GM19397 (cell line): ENCODE measurements around the gene TSACC.
A peak's percentile ranks its signal among the peaks of the same experiment; 100 is the strongest.
"Not testable (repeated sequence)": the region's sequence is repeated elsewhere in the genome, so short reads cannot be mapped to it uniquely, and the experiment has no call there.

Experiments used
- ATAC-seq: cut with Tn5 transposase; IDR thresholded peaks from one replicate; pipeline ENCODE4 v1.9.1; 2021; ENCODE audit warnings: mild to moderate bottlenecking, moderate library complexity; ENCODE audit not compliant: unreplicated experiment

TSACC gene

DNA sequence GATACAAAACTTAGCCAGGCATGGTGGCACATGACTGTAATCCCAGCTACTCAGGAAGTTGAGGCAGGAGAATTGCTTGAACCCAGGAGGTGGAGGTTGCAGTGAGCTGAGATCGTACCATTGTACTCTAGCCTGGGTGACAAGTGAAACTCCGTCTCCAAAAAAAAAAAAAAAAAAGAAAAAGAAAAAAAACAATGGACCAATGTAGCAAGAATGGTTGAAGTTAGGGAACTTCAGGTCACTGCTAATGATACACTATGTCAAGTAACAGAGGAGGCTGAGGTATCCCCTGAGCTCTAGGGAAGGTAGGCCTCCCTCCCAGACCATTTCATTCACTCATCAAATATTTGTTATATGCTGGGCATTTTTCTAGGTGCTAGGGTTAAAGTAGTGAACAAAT lies 7.7 kb downstream of the TSACC start:
- ATAC-seq: not testable (repeated sequence)

DNA sequence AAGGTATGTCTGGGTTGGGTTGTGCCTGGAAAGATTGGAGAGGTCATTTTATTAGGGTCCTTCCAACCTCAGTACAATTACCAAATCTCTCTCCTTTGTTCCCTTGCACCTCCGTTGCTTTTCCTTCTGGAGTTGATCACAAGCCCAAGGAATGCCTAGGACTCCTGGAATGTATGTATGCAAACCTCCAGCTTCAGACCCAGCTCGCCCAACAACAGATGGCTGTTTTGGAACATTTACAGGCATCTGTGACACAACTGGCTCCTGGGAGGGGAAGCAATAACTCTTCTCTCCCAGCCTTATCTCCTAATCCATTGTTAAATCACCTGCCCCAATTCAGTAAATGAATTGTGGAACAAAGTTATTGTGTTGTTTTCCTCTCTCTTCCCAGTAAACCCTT lies 8.3 kb downstream of the TSACC start:
- ATAC-seq: no peak

DNA sequence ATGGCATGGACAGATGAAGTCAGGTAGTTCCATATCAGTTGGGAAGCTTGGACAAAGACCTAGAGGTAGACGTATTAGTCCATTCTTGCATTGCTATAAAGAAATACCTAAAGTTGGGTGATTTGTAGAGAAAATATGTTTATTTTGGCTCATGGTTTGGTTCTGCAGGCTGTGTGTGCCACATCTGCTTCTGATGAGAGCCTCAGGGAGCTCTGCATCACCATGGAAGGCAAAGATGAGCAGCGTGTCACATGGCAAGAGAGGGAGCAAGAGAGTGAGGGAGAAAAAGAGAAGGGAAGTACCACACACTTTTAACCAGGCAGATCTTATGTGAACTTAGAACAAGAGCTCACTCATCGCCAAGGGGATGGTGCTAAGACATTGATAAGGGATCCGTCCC lies 9.0 kb downstream of the TSACC start:
- no peak for ATAC-seq

DNA sequence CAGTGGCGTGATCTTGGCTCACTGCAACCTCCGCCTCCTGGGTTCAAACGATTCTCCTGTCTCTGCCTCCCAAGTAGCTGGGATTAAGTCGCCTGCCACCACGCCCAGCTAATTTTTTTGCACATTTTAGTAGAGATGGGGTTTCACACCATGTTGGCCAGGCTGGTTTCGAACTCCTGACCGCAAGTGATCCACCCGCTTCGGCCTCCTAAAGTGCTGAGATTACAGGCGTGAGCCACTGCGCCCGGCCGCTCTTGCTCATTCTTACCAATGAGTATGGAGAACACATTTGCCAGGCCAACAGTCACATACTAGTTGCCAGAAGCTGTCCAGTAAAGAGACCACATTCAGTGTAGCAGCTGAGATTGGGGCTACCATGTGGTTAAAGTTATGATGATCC lies 14.2 kb downstream of the TSACC start:
- ATAC-seq: not testable (repeated sequence)

DNA sequence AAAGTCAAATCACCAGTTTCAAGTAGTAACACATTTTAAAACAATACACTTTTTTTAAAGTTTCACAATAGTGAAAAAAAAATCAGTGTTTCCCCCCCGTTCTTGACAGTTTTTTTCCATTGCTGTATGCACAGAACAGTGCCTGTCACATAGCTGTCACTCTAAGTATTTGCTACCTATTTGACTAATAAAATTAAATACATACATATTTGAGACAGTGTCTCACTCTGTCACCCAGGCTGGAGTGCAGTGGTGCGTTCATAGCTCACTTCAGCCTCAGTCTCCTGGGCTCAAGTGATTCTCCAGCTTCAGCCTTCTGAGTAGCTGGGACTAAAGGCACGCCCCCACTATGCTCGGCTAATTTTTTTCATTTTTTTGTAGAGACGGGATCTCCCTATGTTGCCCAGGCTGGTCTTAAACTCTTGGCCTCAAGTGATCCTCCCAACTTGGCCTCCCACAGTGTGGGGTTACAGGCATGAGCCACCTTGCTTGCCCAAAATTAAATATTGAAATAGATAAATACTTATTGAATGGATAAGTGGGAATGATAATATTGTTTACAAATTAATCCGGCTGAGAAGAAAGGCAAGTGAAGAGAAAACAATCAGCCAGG lies 18.0 kb downstream of the TSACC start:
- no peak for ATAC-seq

DNA sequence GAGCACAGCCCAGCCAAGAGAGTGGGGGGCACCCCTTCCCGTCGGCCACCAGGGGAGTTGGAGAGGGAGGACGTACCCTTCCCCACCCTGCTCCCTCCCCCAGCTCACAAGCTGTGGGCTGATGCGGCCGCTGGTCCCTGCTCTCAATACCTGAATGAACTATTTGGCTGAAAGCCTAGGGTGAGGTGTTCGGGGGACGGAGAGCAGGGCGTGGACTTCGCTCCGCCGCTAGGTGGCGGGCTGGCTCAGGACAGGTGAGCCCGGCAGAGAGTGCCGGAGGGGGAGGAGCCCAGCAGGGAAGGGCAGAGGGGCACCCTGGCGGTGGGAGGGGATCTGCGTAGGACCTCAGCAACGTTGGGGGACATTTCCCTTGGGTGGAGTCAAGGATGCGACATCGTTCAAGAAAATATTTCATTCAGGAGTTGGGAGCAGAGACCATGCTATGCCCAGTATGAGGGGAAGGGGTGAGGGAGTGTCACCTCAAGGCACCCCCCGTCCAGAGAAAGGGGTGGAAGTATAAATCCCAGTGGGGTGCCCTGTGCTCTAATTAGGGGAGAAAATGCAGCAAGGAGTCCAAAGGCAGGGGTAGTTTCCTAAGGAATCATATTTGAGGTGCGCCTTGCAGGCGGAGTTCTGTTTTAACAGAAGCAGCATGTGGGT lies 18.7 kb downstream of the TSACC start:
- ATAC-seq: peak; percentile 60

DNA sequence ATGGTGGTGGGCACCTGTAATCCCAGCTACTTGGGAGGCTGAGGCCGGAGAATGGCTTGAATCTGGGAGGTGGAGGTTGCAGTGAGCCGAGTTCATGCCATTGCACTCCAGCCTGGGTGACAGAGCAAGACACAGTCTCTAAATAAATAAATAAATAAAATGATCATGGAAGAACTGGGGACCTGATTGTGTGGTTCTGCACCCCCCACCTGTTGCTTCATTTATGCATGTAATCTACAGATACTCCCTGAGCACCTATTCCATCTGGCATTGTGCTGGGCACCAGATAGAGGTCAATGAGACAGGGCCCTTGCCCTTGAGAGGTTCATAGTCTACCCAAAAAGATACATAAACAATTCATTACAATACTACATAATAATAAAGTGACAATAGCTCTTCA lies 19.7 kb downstream of the TSACC start:
- no peak for ATAC-seq

DNA sequence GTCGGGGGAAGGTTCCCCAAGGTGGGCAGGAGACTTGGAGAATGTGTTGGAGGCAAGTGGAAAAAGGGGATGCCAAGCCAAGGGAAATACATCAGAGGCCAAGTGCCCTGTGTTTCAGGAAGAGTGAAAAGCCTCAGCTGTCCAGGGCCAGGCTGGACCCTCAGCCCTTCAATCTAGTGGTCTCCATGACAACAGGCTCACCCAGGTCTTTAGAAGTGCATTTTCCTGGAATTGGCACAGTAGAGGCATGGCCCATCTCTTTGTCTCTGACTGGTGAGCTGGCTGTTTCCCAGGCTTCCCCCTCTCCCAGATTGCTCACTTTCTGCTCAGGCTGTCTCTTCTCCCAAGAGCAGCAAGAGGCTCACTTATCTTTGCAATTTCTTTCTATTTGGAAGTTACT lies 20.3 kb downstream of the TSACC start:
- no peak for ATAC-seq

DNA sequence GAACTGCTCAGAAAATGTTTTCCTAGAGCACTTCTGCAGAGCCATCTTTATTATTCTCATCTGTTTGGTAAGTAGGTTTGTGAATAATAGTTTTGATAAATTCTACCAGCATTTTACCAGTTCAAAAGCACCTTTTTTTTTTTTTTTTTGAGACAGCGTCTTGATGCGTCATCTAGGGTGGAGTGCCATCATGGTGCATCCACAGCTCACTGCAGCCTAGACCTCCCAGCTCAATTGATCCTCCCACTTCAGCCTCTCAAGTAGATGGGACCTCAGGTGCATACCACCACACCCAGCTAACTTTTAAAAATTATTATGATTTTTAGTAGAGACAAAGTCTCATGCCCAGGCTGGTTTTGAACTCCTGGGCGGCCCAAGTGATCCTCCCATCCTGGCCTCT lies 20.9 kb downstream of the TSACC start:
- no peak for ATAC-seq

DNA sequence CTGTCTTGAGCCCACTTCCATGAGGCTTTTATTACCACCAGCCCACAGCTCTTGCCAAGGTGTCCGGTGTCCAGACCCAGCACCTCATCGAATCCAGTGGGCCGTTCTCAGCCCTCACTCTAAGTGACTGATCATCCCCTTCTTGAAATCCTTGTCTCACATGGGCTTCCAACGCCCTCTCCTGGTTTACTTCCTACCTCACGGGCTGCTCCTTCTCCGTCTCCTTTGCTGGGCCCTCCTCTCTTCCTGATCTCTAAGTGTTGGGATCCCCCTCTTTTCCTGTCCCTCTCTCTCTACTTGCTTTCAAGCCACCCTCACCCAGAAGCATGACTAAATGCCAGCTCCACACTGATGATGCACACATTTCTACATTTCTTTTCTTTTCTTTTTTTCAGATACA lies 21.6 kb downstream of the TSACC start:
- ATAC-seq: no peak

DNA sequence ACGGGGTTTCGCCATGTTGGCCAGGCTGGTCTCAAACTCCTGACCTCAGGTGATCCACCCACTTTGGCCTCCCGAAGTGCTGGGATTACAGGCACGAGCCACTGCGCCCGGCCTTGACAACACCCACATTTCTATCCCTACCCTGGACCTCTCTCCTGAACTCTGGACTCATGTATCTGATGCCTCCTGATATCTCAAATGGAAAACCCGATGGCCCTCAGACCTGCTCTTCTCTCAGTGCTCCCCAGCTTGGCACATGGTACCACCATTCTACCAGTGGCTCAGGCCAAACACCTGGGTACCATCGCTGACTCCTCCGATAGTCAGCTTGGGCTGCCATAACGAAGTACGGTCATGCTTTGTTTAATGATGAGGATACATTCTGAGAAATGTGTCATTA lies 22.2 kb downstream of the TSACC start:
- no peak for ATAC-seq

DNA sequence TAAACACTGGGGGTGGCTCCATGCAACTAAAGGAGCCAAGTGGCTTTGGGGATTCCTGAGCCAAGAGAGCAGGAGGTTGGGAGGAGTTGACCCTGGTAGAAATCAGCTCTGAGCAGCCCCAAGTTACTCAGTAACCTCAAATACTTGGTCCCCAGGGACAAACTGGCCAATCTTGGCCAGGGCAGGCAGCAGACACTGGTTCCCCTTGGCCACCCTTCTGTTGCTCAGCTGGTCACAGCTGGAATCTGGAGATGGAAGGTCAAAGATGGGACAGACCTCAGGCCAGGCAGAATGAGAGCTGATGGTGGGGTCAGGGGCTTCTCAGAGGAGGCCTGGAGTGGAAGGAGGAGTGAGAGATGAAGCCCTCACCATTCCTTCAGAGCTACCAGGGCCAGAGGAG lies 27.4 kb downstream of the TSACC start:
- ATAC-seq: no peak

DNA sequence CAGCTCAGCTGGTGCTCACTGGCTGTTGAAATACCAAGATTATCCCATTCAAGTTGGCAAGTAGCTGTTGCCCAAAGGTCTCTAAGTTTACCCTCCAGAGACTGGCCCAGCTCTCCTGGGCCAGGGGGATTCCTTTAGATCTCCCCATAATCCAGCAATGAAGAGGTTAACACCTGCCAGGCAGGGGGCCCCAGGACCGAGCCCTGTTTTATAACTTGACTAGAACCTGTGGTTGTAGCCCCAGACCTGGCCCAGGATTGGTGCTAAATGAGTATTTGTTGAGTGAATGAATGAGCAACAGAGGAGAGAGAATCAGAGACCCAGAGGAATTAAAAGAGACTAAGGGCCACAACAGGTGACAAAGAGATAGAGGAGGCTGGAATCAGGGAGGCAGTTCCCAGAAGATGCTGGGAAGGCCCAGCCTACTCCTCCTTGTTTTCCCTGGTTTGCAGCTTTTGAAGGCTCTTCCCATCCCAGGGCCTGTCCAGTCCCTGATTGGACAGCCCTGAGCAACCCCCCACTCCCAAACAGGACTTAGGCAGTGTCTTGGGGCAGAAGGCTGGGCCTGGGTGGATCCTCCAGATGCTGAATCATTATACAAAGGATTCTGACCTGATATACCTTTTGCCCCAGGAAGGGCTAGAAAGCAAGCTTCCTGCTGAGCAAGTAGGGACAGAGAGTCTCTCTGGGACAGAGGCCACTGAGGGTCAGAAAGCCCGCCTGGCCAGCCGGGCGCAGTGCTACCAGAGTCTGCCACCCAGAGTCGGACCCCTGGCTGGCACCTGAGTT lies 28.2 kb downstream of the TSACC start:
- no peak for ATAC-seq

DNA sequence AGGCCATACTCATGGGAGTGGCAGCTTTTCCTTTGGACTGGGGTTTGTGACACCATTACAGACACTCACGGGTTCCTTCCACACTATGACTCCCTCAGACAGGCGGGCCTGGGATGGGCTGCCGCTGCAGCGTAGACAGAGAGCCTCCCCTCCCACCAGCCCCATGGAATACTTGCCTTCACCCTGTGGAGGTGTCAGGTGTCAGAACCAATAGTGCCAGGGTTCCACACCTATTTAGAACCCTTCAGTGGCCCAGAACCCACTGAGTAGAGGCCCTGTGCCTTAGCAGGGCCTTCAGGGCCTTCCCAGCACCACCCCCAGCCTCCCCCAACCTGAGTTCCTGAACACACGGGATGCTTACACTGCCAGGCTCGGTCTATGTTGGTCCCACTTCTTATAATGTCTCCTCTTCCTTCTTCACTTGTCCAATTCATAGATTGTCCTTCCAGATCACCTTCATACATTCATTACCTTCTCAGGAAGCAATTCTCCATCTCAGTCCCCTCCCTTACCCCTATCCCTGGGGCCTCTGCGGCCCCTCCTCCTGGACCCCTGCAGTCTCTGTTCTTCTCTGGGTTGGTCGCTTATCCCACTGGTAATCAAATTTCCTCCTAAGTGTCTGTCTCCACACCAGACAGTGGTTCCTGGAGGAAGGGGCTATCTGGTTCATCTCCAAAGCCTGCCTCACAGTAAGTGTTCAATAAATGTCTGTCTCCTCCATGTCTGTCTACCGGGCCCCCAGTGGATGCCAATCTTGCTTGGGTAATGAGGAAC lies 29.2 kb downstream of the TSACC start:
- no peak for ATAC-seq

DNA sequence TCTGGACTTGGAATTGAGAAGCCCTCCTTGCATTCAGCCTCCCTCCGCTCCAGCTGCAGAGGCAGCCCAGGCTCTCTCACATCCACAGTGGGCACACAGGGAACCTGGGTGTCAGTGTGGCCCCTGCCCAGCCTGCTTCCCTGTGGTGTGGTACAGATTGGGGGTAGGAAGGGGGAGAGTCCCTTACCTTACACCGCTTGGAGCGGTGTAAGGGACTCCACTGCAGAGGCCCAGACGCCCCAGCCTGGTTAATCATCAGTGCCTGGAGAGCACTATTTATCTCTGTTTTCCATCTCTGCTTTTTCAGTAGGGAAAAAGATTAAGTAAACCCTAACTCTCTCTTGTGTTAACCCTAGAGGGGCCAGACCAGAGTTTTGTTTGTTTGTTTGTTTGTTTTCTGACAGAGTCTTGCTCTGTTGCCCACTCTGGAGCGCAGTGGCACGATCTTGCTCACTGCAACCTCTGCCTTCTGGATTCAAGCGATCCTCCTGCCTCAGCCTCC lies 29.9 kb downstream of the TSACC start:
- ATAC-seq: no peak

DNA sequence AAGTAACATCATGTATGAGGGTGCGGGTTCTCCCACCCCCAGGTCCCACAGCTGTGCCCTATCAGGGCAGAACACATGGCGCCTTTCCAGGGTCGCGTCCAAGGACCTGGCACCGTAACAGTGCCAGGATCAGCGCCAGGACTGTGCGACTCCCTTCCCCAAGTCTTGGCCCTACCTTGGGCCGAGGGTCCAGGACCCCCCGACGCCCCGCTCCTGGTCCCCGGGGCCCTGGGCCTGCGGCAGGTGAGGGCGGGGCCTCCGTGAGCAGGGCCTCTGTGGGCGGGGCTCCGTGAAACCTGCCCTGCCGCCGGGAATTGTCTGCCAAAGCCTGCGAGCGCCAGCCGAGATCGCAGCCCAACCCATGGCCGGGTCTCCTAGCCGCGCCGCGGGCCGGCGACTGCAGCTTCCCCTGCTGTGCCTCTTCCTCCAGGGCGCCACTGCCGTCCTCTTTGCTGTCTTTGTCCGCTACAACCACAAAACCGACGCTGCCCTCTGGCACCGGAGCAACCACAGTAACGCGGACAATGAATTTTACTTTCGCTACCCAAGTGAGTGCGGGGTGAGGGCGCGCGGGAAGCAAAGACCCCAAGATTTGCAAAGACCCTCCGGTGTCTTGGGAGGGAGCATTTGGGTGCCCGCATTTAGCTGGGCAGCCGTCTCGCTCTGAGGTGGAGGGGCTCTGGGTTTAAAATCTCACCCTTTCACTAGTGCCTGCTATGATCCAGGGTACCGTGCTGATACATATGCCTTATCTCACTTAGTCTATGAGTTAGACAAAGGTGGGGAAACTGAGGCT lies 30.8 kb downstream of the TSACC start, which contains the start of gene RHBG:
Gene RHBG (plus strand): TSS at position 323 of the 796 bp plus-strand sequence. CDS start 39 bp downstream, at position 362.
- no peak for ATAC-seq

DNA sequence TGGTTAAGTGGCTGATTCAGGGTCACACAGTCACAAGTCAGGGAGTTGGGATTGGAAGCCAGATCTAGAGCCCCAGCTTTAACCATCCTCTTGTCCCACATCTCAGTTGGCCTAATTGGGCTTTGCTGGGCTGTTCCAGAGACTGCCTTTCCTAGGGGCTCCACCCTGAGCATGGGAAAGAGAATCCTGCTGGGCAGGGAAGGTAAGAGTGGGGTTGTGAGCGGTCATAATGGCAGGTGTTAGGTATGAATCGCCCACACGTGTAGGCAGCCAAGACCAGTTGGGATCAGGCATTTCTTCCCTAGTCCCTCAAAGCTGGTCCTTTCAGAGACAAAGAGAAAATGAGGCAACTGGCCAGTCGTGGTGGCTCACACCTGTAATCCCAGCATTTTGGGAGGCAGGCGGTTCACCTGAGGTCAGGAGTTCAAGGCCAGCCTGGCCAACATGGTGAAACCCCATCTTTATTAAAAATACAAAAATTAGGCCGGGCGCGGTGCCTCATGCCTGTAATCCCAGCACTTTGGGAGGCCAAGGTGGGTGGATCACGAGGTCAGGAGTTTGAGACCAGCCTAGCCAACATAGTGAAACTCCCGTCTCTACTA lies 31.5 kb downstream of the TSACC start:
- not testable (repeated sequence) for ATAC-seq

DNA sequence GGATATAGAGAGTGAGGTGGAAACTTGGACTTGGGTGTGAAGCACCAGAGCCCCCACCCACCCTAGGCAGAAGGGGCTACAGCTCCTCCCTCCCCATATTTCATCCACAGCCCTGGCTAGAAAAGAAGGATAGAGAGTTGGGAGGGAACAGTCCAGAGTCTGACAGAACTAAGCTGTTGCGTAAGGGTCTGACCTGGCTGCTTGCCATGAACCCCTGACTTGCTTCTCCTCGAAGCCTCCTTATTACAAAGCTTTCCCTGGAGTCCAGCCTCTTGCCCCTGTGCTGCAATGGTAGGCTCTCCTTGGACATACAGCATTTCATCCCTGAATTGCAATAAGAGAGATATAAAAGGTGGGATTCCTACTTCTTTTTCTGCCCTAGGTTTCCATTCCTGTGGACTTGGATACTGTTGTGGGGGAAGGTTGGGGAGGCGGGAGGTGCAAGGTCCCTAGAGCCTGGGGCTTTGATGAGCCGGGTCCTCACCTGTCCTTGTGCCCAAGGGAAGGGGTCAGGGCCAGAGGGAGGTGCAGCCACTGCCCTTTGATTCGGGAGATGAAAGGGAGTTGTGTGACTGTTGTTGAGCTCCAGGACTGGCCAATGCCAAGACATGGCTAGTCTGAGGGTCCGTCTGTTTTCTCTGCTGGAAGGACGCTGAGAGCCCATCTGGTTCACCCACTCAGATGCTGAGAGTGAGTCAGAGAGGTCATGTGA lies 33.4 kb downstream of the TSACC start:
- no peak for ATAC-seq

DNA sequence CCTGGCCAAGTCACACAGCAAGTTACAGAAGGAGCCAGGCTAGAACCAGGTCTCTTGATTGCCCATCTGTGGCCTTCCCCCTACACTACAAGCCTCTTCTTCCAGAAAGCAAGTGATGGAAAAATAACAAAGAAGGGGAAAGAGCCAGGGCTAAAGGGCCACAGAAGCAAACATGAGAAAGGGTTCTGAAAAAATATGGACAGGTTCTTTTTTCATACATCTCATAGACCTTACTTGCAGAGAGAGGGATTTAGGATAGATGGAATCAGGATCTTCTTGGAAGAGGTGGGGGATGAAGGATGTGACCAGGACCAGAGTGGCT lies 33.9 kb downstream of the TSACC start:
- ATAC-seq: no peak
